Nephron (organoid): Measurements from ENCODE around the gene GPR4.

Experiments used
- H3K27ac Mint-ChIP-seq, 3 experiments: 2 replicates each; pipeline ENCODE4 v1.8.0; 2020; ENCODE audit warnings: mixed read lengths in 3 of 3, mild to moderate bottlenecking in 2 of 3, moderate library complexity in 1 of 3
- H3K27me3 Mint-ChIP-seq: 2 replicates; pipeline ENCODE4 v1.8.0; 2021; ENCODE audit warnings: low read depth, mild to moderate bottlenecking, moderate library complexity, mixed read lengths
- H3K36me3 Mint-ChIP-seq: 2 replicates; pipeline ENCODE4 v1.8.0; 2020; ENCODE audit warnings: low read depth, mixed read lengths
- H3K4me1 Mint-ChIP-seq: 2 replicates; pipeline ENCODE4 v1.8.0; 2020; ENCODE audit warnings: mixed read lengths
- H3K4me3 Mint-ChIP-seq, 3 experiments: 2 replicates each; pipeline ENCODE4 v1.8.0; 2020; ENCODE audit warnings: mild to moderate bottlenecking in 3 of 3, mixed read lengths in 3 of 3, moderate library complexity in 2 of 3
- H3K9me3 Mint-ChIP-seq: 2 replicates; pipeline ENCODE4 v1.8.0; 2020; ENCODE audit warnings: mixed read lengths
- TF ChIP-seq, protein P1 (sequence below), 3 experiments: fragments of 200-600 bp; sonication (generic); IDR thresholded peaks; one replicate each; pipeline ENCODE4 v1.5.0; 2021; ENCODE audit warnings: antibody characterized with exemption in 3 of 3; ENCODE audit not compliant: unreplicated experiment in 3 of 3

GPR4 gene

DNA sequence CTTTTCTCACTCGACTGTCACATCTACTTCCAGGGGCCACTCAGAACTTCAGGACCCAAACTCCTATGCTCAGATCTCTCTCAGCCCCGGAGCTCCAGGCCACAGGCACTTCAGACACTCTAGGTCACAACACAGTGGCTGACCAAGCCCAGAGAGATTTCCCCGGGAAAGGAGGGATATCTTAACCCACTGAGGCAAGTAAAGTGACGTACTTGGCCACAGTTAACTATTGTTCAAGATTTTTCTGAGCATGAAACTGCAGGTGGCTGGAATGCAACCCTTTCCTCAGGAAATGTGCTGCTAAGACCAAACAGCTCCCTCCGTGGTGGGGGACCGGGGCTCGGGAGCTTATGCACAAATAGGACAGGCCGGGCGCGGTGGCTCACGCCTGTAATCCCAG, 41.3 kb downstream of the GPR4 start:
- H3K27ac Mint-ChIP-seq = no peak overlapping the region
- TF ChIP-seq, protein P1, sequence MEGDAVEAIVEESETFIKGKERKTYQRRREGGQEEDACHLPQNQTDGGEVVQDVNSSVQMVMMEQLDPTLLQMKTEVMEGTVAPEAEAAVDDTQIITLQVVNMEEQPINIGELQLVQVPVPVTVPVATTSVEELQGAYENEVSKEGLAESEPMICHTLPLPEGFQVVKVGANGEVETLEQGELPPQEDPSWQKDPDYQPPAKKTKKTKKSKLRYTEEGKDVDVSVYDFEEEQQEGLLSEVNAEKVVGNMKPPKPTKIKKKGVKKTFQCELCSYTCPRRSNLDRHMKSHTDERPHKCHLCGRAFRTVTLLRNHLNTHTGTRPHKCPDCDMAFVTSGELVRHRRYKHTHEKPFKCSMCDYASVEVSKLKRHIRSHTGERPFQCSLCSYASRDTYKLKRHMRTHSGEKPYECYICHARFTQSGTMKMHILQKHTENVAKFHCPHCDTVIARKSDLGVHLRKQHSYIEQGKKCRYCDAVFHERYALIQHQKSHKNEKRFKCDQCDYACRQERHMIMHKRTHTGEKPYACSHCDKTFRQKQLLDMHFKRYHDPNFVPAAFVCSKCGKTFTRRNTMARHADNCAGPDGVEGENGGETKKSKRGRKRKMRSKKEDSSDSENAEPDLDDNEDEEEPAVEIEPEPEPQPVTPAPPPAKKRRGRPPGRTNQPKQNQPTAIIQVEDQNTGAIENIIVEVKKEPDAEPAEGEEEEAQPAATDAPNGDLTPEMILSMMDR (IDR thresholded peaks at IDR 0.05; ENCODE audit: unreplicated experiment in 3 of 3) = no peak
- H3K4me1 Mint-ChIP-seq = peaks cover 4% of the 10 kb centered on the region
- no peaks in the 10 kb centered on the region for H3K9me3 Mint-ChIP-seq
- no peak overlapping the region for H3K4me3 Mint-ChIP-seq
- no peaks in the 10 kb centered on the region for H3K36me3 Mint-ChIP-seq
- peaks cover 3% of the 10 kb centered on the region for H3K27me3 Mint-ChIP-seq

DNA sequence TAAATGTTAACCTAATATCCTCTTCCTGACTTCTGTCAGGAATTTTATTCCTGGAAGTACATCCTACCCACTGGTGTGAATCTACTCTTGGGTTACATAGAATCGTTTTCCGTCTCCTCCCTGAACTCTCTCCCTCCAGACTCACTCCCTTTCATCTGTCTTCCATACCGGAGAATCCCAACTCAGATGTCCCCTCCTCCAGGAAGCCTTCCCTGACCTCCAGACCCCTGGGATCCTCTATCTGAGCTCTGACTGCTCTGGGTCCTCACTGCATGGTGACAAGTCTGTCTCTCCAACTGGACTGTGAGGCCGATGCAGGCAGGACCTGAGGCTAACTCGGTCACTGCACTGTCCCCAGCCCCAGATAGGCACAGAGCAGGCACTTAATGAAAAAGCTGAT, 42.0 kb downstream of the GPR4 start:
- no peaks in the 10 kb centered on the region for H3K36me3 Mint-ChIP-seq
- peaks cover 4% of the 10 kb centered on the region for H3K4me1 Mint-ChIP-seq
- H3K27ac Mint-ChIP-seq = no peak overlapping the region
- peaks cover 3% of the 10 kb centered on the region for H3K27me3 Mint-ChIP-seq
- no peaks in the 10 kb centered on the region for H3K9me3 Mint-ChIP-seq
- no peak overlapping the region for H3K4me3 Mint-ChIP-seq
- TF ChIP-seq, protein P1 (IDR thresholded peaks at IDR 0.05; ENCODE audit: unreplicated experiment in 3 of 3) = no peak

DNA sequence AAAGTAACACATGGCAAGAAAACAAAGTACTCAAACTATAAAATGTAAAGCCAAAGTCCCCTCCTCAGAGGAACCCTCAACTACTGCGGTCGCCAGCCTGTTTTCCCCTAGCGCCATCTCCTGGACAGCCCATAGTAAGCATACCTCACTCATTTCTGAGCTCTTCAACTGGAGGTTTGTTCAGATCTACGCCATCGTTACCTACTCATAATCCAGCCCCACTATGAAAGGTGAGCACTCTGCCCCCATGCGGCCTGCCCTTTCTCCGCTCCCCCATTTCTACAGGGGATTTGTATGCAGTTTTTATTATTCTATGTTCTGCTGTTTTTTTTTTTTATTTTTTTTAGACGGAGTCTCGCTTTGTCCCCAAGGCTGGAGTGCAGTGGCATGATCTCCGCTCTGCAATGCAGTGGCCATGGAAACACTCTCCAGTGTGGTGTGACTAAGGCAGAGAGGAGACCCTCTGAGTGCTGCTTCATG, 43.6 kb downstream of the GPR4 start:
- TF ChIP-seq, protein P1 (IDR thresholded peaks at IDR 0.05; ENCODE audit: unreplicated experiment in 3 of 3) = peak; percentile 39 to 61 (median 48)
- H3K9me3 Mint-ChIP-seq = no peaks in the 10 kb centered on the region
- H3K4me3 Mint-ChIP-seq = no peak overlapping the region
- peak overlapping the region in 1 of 3 experiments; percentile 42 for H3K27ac Mint-ChIP-seq
- peaks cover 4% of the 10 kb centered on the region for H3K4me1 Mint-ChIP-seq
- H3K27me3 Mint-ChIP-seq = peaks cover 6% of the 10 kb centered on the region
- H3K36me3 Mint-ChIP-seq = no peaks in the 10 kb centered on the region

DNA sequence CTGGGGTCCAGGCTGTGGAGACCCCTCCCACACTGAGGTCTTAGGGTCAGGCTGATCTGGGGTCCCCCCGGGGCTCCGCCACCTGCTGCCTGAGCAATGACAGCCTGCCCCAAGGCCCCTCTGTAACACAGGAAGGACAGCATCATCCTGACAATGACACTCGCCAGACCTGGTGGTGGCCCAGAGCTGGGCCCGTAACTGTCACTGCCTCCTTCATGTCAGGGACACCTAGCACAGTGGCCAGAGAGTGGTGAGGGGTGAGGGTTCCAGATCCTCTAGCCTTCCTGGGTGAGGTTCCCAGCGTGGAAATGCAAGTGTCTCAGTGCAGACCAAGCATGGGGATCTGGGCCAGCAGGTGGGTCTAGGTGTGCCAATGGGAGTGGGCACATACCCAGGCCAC, 45.2 kb downstream of the GPR4 start:
- peaks cover 6% of the 10 kb centered on the region for H3K27me3 Mint-ChIP-seq
- H3K36me3 Mint-ChIP-seq = peaks cover 6% of the 10 kb centered on the region
- TF ChIP-seq, protein P1 (IDR thresholded peaks at IDR 0.05; ENCODE audit: unreplicated experiment in 3 of 3) = no peak
- H3K27ac Mint-ChIP-seq = no peak overlapping the region
- no peak overlapping the region for H3K4me3 Mint-ChIP-seq
- H3K4me1 Mint-ChIP-seq = peaks cover 4% of the 10 kb centered on the region
- H3K9me3 Mint-ChIP-seq = no peaks in the 10 kb centered on the region

DNA sequence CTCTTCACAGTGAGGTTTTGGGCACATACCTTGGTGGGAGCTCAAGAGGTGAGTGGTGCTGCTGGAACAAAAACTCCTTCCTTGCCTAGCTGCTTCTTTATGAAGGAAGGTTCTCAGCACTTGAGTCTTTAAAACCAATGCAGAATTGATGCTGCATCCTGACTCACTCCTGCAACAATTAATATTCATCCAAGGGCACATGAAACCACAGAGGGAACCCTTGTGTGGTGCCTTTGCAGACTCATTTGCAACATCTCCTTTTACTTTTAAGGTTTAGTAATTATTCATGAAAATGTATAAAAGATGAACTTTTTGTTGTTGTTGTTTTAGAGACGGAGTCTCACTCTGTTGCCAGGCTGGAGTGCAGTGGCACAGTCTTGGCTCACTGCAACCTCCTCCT, 47.5 kb downstream of the GPR4 start:
- no peak overlapping the region for H3K4me3 Mint-ChIP-seq
- no peak overlapping the region for H3K27ac Mint-ChIP-seq
- peaks cover 13% of the 10 kb centered on the region for H3K27me3 Mint-ChIP-seq
- peaks cover 9% of the 10 kb centered on the region for H3K4me1 Mint-ChIP-seq
- TF ChIP-seq, protein P1 (IDR thresholded peaks at IDR 0.05; ENCODE audit: unreplicated experiment in 3 of 3) = no peak
- H3K36me3 Mint-ChIP-seq = peaks cover 6% of the 10 kb centered on the region
- no peaks in the 10 kb centered on the region for H3K9me3 Mint-ChIP-seq

DNA sequence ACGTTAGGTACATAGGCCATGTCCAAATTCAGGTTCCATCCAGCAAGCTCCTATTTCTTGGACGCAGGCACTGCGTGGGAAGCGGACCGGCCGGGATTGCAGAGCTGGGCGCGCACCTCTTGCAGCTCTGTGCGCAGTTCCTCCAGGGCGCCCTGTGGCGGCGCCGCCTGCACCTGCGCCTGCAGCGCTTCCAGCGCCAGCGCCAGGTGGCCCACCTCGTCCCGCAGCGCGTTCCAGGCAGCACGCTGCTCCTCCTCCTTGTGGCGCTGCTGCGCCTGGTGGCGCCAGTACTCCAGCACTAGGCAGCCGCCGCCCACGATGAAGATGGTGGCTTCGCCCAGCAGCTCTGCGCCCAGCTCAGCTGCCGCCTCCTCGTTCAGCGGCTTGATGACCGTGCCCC, 48.5 kb downstream of the GPR4 start:
- Mint-ChIP-seq H3K4me1 (peaks cover 9% of the 10 kb centered on the region), H3K9me3 (no peaks in the 10 kb centered on the region), H3K27me3 (peaks cover 13% of the 10 kb centered on the region), H3K36me3 (peaks cover 6% of the 10 kb centered on the region), H3K27ac (no peak overlapping the region), H3K4me3 (no peak overlapping the region)
- TF ChIP-seq, protein P1 (IDR thresholded peaks at IDR 0.05; ENCODE audit: unreplicated experiment in 3 of 3) = no peak
